H1 (cell line): Measurements from ENCODE around the gene CAMSAP3. TPM values are rescaled to one million over a fixed set of nuclear protein-coding genes. Genes with fewer than 3 reads are reported as not detected.

ENCODE experiments used
- CTCF ChIA-PET: fragments of 300-600 bp; sonication (Branson Sonifier 250); formaldehyde crosslinking; loops from one replicate; lab custom pipeline; 2021; ENCODE audit not compliant: partially characterized antibody; lab: Charles Lee
- POLR2A ChIA-PET: fragments of 300-600 bp; sonication (Branson Sonifier 250); formaldehyde crosslinking; loops from one replicate; lab custom pipeline; 2021; ENCODE audit warnings: inconsistent platforms; ENCODE audit not compliant: partially characterized antibody; lab: Charles Lee
- DNase-seq, 2 experiments: peaks; one replicate each; pipeline versions ENCODE4 v3.0.0 to v3.0.0-alpha.2; 2010 to 2022; ENCODE audit warnings: low spot score in 2 of 2, low read depth in 1 of 2, mixed read lengths in 1 of 2
- FAIRE-seq: peaks from 2 replicates; lab custom pipeline; 2011; peaks lifted over from hg19 to GRCh38; lab: Jason Lieb, UNC
- H2AFZ ChIP-seq: 2 replicates; pipeline ENCODE4 v1.8.1; 2012; ENCODE audit warnings: low read length, inconsistent platforms
- H2AK5ac ChIP-seq: 2 replicates; pipeline ENCODE4 v1.6.1; 2013; ENCODE audit warnings: low read depth, low read length
- H2BK120ac ChIP-seq: replicated peaks from 2 replicates; pipeline ENCODE3; 2013; ENCODE audit warnings: low read depth, low read length, inconsistent platforms
- H2BK12ac ChIP-seq: 2 replicates; pipeline ENCODE4 v1.6.1; 2013; ENCODE audit warnings: low read depth, low read length
- H2BK15ac ChIP-seq: 2 replicates; pipeline ENCODE4 v1.6.1; 2013; ENCODE audit warnings: low read length
- H2BK20ac ChIP-seq: 2 replicates; pipeline ENCODE4 v1.6.1; 2013; ENCODE audit warnings: low read length
- H2BK5ac ChIP-seq: 2 replicates; pipeline ENCODE4 v1.6.1; 2013; ENCODE audit warnings: low read depth, low read length
- H3K14ac ChIP-seq: 2 replicates; pipeline ENCODE4 v1.6.1; 2013; ENCODE audit warnings: inconsistent platforms; ENCODE audit not compliant: insufficient read length
- H3K18ac ChIP-seq: 2 replicates; pipeline ENCODE4 v1.6.1; 2013; ENCODE audit warnings: low read length; ENCODE audit errors: extremely low read depth
- H3K23ac ChIP-seq: 2 replicates; pipeline ENCODE4 v1.6.1; 2013; ENCODE audit warnings: inconsistent platforms; ENCODE audit not compliant: insufficient read length
- H3K23me2 ChIP-seq: 2 replicates; pipeline ENCODE4 v1.6.1; 2013; ENCODE audit warnings: low read depth, low read length
- H3K27ac ChIP-seq: 2 replicates; pipeline ENCODE4 v1.6.1; 2011; ENCODE audit warnings: low read depth, low read length, inconsistent platforms
- H3K27me3 ChIP-seq, 4 experiments: replicated peaks in 1 of 4; 1 replicate in 1 of 4; 2 replicates in 3 of 4; pipeline versions ENCODE4 v1.6.1 to v1.8.1; 2011 to 2013; ENCODE audit warnings: low read length in 3 of 4, mild to moderate bottlenecking in 3 of 4, inconsistent platforms in 2 of 4, mixed read lengths in 2 of 4, moderate library complexity in 1 of 4; ENCODE audit not compliant: control insufficient read depth in 3 of 4, insufficient read depth in 3 of 4; ENCODE audit errors: extremely low read depth in 1 of 4
- H3K36me3 ChIP-seq, 4 experiments: 2 replicates each; pipeline versions ENCODE4 v1.6.1 to v1.8.1; 2011 to 2013; ENCODE audit warnings: mild to moderate bottlenecking in 4 of 4, low read length in 3 of 4, moderate library complexity in 2 of 4, control low read depth in 1 of 4, inconsistent platforms in 1 of 4; ENCODE audit not compliant: insufficient read depth in 4 of 4, control insufficient read depth in 2 of 4
- H3K4ac ChIP-seq: replicated peaks from 2 replicates; pipeline ENCODE3; 2013; ENCODE audit warnings: low read length, low read depth, mixed read lengths, inconsistent platforms; ENCODE audit not compliant: insufficient read length
- H3K4me1 ChIP-seq, 4 experiments: replicated peaks in 1 of 4; 1 replicate in 1 of 4; 2 replicates in 3 of 4; pipeline versions ENCODE4 v1.6.1 to v1.8.1; 2011 to 2013; ENCODE audit warnings: low read length in 3 of 4, inconsistent platforms in 2 of 4, mixed read lengths in 1 of 4; ENCODE audit not compliant: insufficient read depth in 4 of 4, control insufficient read depth in 3 of 4
- H3K4me2 ChIP-seq, 2 experiments: 2 replicates each; pipeline versions ENCODE4 v1.6.1 to v1.8.1; 2011 to 2013; ENCODE audit warnings: low read depth in 2 of 2, low read length in 2 of 2, control low read depth in 1 of 2, inconsistent platforms in 1 of 2, mild to moderate bottlenecking in 1 of 2; ENCODE audit not compliant: insufficient read depth in 1 of 2
- H3K4me3 ChIP-seq, 4 experiments: fragments of 200-600, 300-600 bp in 1 of 4; sonication (generic), shearing (Covaris generic), sonication (Bioruptor Twin) in 1 of 4; 2 replicates each; pipeline versions ENCODE4 v1.5.1 to v1.8.1; 2011 to 2016; ENCODE audit warnings: low read length in 4 of 4, low read depth in 3 of 4, control low read depth in 2 of 4, inconsistent platforms in 2 of 4, mild to moderate bottlenecking in 2 of 4, mixed read lengths in 1 of 4, moderate library complexity in 1 of 4; ENCODE audit not compliant: insufficient read depth in 2 of 4; ENCODE audit errors: extremely low read depth in 1 of 4
- H3K56ac ChIP-seq: replicated peaks from 2 replicates; pipeline ENCODE3; 2013; ENCODE audit warnings: low read depth, mild to moderate bottlenecking, mixed read lengths, low read length, inconsistent platforms; ENCODE audit not compliant: insufficient read length
- H3K79me1 ChIP-seq: 2 replicates; pipeline ENCODE4 v1.6.1; 2013; ENCODE audit warnings: low read depth, low read length, control low read depth
- H3K79me2 ChIP-seq, 2 experiments: 2 replicates each; pipeline versions ENCODE4 v1.6.1 to v1.8.1; 2012 to 2013; ENCODE audit warnings: low read length in 2 of 2, mild to moderate bottlenecking in 2 of 2, inconsistent platforms in 1 of 2; ENCODE audit not compliant: insufficient read depth in 2 of 2, control insufficient read depth in 1 of 2
- H3K9ac ChIP-seq, 4 experiments: replicated peaks in 1 of 4; 1 replicate in 1 of 4; 2 replicates in 3 of 4; pipeline versions ENCODE4 v1.6.1 to v1.8.1; 2011 to 2013; ENCODE audit warnings: low read depth in 3 of 4, low read length in 3 of 4, control low read depth in 2 of 4, mild to moderate bottlenecking in 2 of 4, moderate library complexity in 2 of 4, inconsistent platforms in 1 of 4; ENCODE audit errors: extremely low read depth in 1 of 4
- H3K9me3 ChIP-seq, 2 experiments: 2 replicates each; pipeline versions ENCODE4 v1.6.1 to v1.8.1; 2012 to 2013; ENCODE audit warnings: mild to moderate bottlenecking in 2 of 2, moderate library complexity in 2 of 2, control low read depth in 1 of 2, inconsistent platforms in 1 of 2, low read depth in 1 of 2, low read length in 1 of 2, mixed read lengths in 1 of 2; ENCODE audit not compliant: insufficient read depth in 2 of 2
- H4K20me1 ChIP-seq, 2 experiments: replicated peaks in 1 of 2; 2 replicates each; pipeline versions ENCODE3 to v1.8.1; 2011 to 2013; ENCODE audit warnings: inconsistent platforms in 2 of 2, low read length in 2 of 2, mild to moderate bottlenecking in 1 of 2; ENCODE audit not compliant: insufficient read depth in 2 of 2, control insufficient read depth in 1 of 2
- H4K5ac ChIP-seq: 2 replicates; pipeline ENCODE4 v1.6.1; 2013; ENCODE audit warnings: low read length, low read depth, mixed read lengths, inconsistent platforms; ENCODE audit not compliant: insufficient read length
- H4K8ac ChIP-seq: 2 replicates; pipeline ENCODE4 v1.8.0; 2013; ENCODE audit warnings: mild to moderate bottlenecking, moderate library complexity, low read length, inconsistent platforms; ENCODE audit not compliant: insufficient read depth; ENCODE audit errors: extremely low read depth
- H4K91ac ChIP-seq: replicated peaks from 2 replicates; pipeline ENCODE3; 2013; ENCODE audit warnings: low read length, mixed read lengths, inconsistent platforms; ENCODE audit not compliant: insufficient read length
- PHF8 ChIP-seq: fragments of 200-600 bp; sonication (generic); conservative IDR thresholded peaks from 2 replicates; pipeline ENCODE4 v1.7.1; 2012; ENCODE audit warnings: low read depth, mild to moderate bottlenecking, inconsistent platforms, low read length, moderate library complexity
- SP4 ChIP-seq: IDR thresholded peaks from 2 replicates; pipeline ENCODE4 v1.6.1; 2012; ENCODE audit warnings: low read length, inconsistent platforms
- TAF7 ChIP-seq: optimal IDR thresholded peaks from 2 replicates; pipeline ENCODE3; 2011; ENCODE audit warnings: low read depth, mild to moderate bottlenecking, inconsistent platforms, low read length, moderate library complexity, borderline replicate concordance
- WGBS, 2 experiments: shearing (Covaris generic) in 1 of 2; methylation state at CpG; one replicate each; pipeline versions ENCODE4 v1.1.6 to v1.1.7; 2013 to 2015; ENCODE audit warnings: low lambda C conversion rate in 2 of 2, mixed read lengths in 2 of 2, inconsistent platforms in 1 of 2, low coverage in 1 of 2, missing lambda C conversion rate in 1 of 2; ENCODE audit not compliant: insufficient replicate concordance in 2 of 2, insufficient coverage in 1 of 2, insufficient read length in 1 of 2; ENCODE audit errors: extremely low coverage in 1 of 2, missing lambda C conversion rate in 1 of 2; 5-methylcytosine and 5-hydroxymethylcytosine counted together
- long read RNA-seq, 2 experiments: library from RNA in 1 of 2; library from capped mRNA in 1 of 2; stranded (forward); transcript quantifications; one replicate each; pipeline ENCODE4 v2.0.0, GENCODE V29; 2021; ENCODE audit warnings: inconsistent platforms in 1 of 2
- polyA minus RNA-seq, 3 experiments: library from RNA; depleted of rRNA, polyadenylated mRNA; stranded (reverse); fragments of >200 nt; gene quantifications; 1 replicate in 2 of 3; 2 replicates in 1 of 3; pipeline ENCODE4 v1.2.3, GENCODE V29; 2011
- polyA plus RNA-seq, 7 experiments: library from polyadenylated mRNA; depleted of rRNA in 3 of 7; stranded (reverse) in 5 of 7; unstranded in 2 of 7; fragments of >200 nt in 5 of 7; fragments of 200-250 nt in 2 of 7; gene quantifications; 1 replicate in 5 of 7; 2 replicates in 1 of 7; 4 replicates in 1 of 7; pipeline versions ENCODE4 v1.2.1 to v1.2.3, GENCODE V29; 2011 to 2013; ENCODE audit warnings: missing spikeins in 2 of 7, mixed read lengths in 2 of 7
- total RNA-seq: library from RNA; stranded (reverse); fragmentation: NEBNext Ultra II Directional; extraction: Animal tissue kit (Norgen Biotek cat#: 25700); gene quantifications from 2 replicates; pipeline ENCODE4 v1.2.1, GENCODE V29; 2021

The CAMSAP3 gene, protein sequence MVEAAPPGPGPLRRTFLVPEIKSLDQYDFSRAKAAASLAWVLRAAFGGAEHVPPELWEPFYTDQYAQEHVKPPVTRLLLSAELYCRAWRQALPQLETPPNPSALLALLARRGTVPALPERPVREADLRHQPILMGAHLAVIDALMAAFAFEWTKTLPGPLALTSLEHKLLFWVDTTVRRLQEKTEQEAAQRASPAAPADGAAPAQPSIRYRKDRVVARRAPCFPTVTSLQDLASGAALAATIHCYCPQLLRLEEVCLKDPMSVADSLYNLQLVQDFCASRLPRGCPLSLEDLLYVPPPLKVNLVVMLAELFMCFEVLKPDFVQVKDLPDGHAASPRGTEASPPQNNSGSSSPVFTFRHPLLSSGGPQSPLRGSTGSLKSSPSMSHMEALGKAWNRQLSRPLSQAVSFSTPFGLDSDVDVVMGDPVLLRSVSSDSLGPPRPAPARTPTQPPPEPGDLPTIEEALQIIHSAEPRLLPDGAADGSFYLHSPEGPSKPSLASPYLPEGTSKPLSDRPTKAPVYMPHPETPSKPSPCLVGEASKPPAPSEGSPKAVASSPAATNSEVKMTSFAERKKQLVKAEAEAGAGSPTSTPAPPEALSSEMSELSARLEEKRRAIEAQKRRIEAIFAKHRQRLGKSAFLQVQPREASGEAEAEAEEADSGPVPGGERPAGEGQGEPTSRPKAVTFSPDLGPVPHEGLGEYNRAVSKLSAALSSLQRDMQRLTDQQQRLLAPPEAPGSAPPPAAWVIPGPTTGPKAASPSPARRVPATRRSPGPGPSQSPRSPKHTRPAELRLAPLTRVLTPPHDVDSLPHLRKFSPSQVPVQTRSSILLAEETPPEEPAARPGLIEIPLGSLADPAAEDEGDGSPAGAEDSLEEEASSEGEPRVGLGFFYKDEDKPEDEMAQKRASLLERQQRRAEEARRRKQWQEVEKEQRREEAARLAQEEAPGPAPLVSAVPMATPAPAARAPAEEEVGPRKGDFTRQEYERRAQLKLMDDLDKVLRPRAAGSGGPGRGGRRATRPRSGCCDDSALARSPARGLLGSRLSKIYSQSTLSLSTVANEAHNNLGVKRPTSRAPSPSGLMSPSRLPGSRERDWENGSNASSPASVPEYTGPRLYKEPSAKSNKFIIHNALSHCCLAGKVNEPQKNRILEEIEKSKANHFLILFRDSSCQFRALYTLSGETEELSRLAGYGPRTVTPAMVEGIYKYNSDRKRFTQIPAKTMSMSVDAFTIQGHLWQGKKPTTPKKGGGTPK
- total RNA-seq (30.4 and 32.5 TPM in 2 replicates), polyA plus RNA-seq (2011; rRNA removed) (11.4 and 19.6 TPM in 2 replicates), polyA minus RNA-seq (2011; rRNA and poly(A)+ RNA removed) (5.0 and 7.4 TPM in 2 replicates)
- polyA plus RNA-seq (2011; cell fraction: cytosol; rRNA removed): 12.9 TPM
- polyA plus RNA-seq (2011; cell fraction: nucleus; rRNA removed): 69.2 TPM
- 18.4 to 30.0 TPM (median 24.6 TPM) in 4 replicates for polyA plus RNA-seq (2012, experiment 1 of 2)
- 25.6 TPM for polyA plus RNA-seq (2012, experiment 2 of 2)
- polyA plus RNA-seq (2013, experiment 1 of 2): 19.2 TPM
- 17.8 TPM for polyA plus RNA-seq (2013, experiment 2 of 2)
- polyA minus RNA-seq (2011; cell fraction: cytosol; rRNA and poly(A)+ RNA removed): 10.3 TPM
- 13.5 TPM for polyA minus RNA-seq (2011; cell fraction: nucleus; rRNA and poly(A)+ RNA removed)
- long read RNA-seq, experiment 1, partial matches to known transcripts: 15 of 19 reads
- long read RNA-seq, experiment 1, other reads (novel, unspliced or antisense): 3 of 19 reads
- long read RNA-seq, experiment 2, partial matches to known transcripts: 1 of 1 reads
- long read RNA-seq, experiment 2, other reads (novel, unspliced or antisense): 0 of 1 reads

DNA sequence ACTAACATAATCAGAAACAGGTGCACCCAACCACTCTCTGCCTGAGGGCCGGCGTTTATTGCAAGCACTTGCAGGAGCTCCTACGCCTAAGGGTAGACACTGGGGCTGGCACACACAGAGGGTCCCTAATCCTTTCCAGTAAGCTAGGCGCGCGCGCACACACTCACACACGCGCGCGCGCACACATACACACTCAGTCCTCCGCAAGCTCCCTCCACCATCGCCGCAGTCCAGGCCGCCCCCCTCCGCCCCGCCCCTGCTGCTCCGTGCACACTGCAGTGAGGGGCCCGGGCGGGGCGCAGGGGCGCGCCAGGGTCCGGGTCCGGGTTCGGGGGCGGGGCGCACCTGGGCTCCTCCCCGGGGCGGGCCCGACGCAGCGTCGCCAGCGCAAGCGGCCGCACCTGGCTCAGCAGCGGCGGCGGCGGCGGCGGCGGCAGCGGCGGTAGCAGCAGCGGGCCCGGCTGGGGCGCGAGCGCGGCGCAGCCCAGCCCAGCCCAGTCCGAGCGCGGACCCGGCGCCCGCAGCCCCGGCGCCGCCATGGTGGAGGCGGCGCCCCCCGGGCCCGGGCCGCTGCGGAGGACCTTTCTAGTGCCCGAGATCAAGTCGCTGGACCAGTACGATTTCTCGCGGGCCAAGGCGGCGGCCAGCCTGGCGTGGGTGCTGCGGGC is at the start of gene CAMSAP3:
Gene CAMSAP3 (plus strand): TSS at position 398 of the 668 bp plus-strand sequence. CDS start 140 bp downstream, at position 538.
- Histone ChIP-seq H2BK12ac (no peak within 1 kb of the TSS), H3K36me3 (no peaks in the 10 kb centered on the region), H3K9me3 (no peaks in the 10 kb centered on the region), H3K79me1 (peaks cover 5% of the 10 kb centered on the region; the same call in 1 of the 2 replicates), H3K14ac (peak within 1 kb of the TSS; percentile 97), H3K27ac (no peak within 1 kb of the TSS), H2BK120ac (no peak within 1 kb of the TSS), H4K91ac (no peak within 1 kb of the TSS), H3K4ac (no peak within 1 kb of the TSS), H3K18ac (peak within 1 kb of the TSS; percentile 78), H3K4me2 (peak within 1 kb of the TSS; percentile 86), H2AK5ac (no peak within 1 kb of the TSS), H2BK15ac (no peak within 1 kb of the TSS), H4K20me1 (peaks cover 6 to 11% of the 10 kb centered on the region in 2 experiments), H3K4me3 (peak within 1 kb of the TSS; percentile 47 to 96 (median 65)), H3K9ac (peak within 1 kb of the TSS; percentile 20 to 54 (median 41); a peak in 4 of 7 replicates), H4K8ac (no peak within 1 kb of the TSS; the same call in 1 of the 2 replicates), H3K23me2 (peaks cover 8% of the 10 kb centered on the region; the same call in 1 of the 2 replicates), H2BK5ac (no peak within 1 kb of the TSS), H3K4me1 (peaks cover 0 to 11% (median 6%) of the 10 kb centered on the region in 4 experiments; a peak in 5 of 7 replicates), H2BK20ac (no peak within 1 kb of the TSS), H4K5ac (no peak within 1 kb of the TSS), H3K27me3 (no peaks in the 10 kb centered on the region), H3K23ac (no peak within 1 kb of the TSS), H3K56ac (no peak within 1 kb of the TSS), H3K79me2 (peaks cover 0 to 18% of the 10 kb centered on the region in 2 experiments; a peak in 2 of 4 replicates), H2AFZ (peak within 1 kb of the TSS; percentile 47; the same call in 1 of the 2 replicates)
- DNase-seq (peak; percentile 31 to 91), FAIRE-seq (no peak)
- WGBS, 2 experiments: 1% methylated on average over 33 of the region's 78 CpGs; no CpG with 5 or more reads in 1 of the 2 experiments
- ChIA-PET POLR2A (interaction anchor here (0.6 to 2.5 kb wide), 7 partner anchors 10 to 170 kb away, joined by 3 to 10 read pairs (median 4); partner anchors contain the start of gene STXBP2), CTCF (interaction anchor here (0.5 to 5.0 kb wide), 6 partner anchors 10 to 851 kb away, joined by 3 to 27 read pairs (median 3); no protein-coding TSS in a partner anchor)
- no peak for TF ChIP-seq TAF7
- no peak for TF ChIP-seq SP4
- peak; percentile 34; the same call in 1 of the 2 replicates for TF ChIP-seq PHF8
